Hematopoietic multipotent progenitor cell (in vitro differentiated cells): ENCODE measurements around the gene PPP4R1. TPM values are rescaled to one million over a fixed set of nuclear protein-coding genes. Genes with fewer than 3 reads are reported as not detected.

Source experiments
- DNase-seq, 3 donors: peaks; one replicate each; pipeline ENCODE4 v3.0.0-alpha.2; 2011 to 2015; ENCODE audit warnings: low read depth in 2 of 3, low spot score in 2 of 3
- total RNA-seq: library from RNA; depleted of rRNA; stranded (reverse); fragments of >200 nt; gene quantifications from one replicate; pipeline ENCODE4 v1.2.3, GENCODE V29; 2012

Gene PPP4R1
- total RNA-seq, 1 donor = 73.5 TPM

DNA sequence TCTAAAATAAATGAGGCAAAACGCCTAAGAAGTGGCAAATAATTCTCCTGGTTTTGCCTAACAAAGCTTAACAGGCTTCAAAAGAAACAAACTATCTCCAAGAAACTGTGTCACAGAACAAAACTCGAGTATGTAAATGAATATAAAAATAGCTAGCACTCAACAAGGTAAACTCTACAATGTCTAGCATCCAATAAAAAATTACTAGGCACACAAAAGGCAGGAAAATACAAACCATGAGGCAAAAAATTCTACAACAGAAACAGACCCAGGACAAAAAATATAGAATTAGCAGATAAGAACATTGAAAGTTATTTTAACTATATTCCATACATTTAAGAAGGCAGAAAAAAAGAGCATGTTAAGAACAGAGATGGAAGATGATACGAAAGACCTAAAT is 16.8 kb downstream of the PPP4R1 start:
- no peak for DNase-seq

DNA sequence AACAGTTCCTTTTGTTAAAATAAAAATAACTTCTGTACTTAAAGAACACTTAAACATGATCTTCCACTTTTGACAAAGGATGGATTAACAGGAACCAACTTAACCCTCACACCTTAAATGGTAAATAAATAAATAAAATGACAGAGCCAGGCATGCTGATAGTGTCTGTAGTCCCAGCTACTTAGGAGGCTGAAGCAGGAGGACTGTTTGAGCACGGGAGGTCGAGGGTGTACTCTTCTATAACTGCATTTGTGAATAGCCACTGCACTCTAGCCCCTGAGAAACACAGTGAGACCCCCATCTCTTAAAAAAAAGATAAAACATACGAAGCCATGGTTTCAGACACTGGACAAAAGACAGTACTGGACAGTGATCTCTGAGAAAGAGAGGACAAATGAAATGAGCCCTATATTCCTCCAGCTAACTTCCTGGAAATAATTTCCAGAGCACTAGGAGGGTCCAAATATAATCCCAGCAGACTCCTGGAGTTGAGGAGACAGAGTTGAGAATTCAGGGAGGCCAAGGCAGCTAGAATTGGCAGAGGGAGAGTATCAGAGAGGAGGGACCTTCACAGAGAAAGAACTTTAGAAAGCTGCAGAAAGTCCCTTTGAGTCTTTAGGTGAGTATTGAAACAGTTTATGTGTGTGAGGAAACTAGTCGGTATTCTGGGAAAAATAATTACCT is 17.4 kb downstream of the PPP4R1 start:
- no peak for DNase-seq

- DNase-seq = no peak
Measured at GRCh38 chr18:9596226-9596625, 18.1 kb downstream of the PPP4R1 start.

DNA sequence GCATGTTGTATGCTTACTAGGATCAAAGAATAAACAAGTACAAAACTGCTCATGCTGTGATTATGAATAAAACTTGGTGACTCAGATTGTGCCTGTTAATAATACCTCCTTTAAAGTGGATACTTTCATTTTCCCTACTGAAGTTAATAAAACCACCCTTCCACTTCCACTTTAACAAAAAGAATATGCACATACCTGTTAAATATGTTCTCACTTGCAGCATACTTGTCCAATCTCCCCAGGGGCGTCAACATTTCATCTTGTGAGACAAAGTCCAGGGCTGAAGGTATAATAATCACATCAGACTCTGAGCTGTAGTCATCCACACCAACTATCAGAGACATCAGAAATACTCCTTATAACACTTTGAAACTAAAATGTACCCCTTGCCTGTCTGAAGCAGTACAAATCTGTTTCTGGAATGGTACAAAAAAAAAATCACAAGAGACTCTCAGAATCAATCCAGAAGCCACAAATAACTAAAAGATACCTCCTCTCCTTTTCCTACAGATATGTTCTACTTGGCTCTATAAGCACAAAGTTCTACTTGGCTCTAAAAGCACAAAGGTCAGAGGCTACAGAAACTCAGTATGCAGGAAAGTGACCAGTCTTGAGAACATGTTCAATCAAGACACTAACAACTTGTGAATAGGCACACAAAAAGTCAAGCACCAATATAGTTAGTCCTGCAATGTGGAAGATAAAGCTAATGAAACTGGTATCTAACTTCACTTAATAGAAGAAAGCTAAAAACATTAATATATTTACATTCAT is 19.3 kb downstream of the PPP4R1 start:
- no peak for DNase-seq

- DNase-seq = no peak
Measured at GRCh38 chr18:9587924-9588323, 26.4 kb downstream of the PPP4R1 start.

DNA sequence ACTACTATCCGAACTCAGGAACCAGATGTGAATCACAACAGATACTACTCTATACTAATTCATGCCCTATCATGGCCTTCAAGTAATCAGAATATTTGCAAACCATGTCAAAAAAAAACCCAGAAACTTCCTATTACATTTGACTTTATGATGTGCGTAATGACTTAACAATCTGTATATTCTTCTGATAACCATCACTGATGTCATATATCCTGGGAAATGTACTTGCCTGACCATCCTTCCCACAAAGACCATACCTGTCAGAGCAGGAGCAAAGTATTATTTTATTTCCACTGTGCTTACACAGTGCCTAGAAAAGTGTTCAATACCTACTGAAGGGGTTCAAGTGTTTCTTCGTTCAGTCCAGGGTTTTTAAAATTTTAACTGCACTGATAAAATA is 27.5 kb downstream of the PPP4R1 start:
- no peak for DNase-seq

- no peak for DNase-seq
Measured at GRCh38 chr18:9581667-9582066, 32.7 kb downstream of the PPP4R1 start.

DNA sequence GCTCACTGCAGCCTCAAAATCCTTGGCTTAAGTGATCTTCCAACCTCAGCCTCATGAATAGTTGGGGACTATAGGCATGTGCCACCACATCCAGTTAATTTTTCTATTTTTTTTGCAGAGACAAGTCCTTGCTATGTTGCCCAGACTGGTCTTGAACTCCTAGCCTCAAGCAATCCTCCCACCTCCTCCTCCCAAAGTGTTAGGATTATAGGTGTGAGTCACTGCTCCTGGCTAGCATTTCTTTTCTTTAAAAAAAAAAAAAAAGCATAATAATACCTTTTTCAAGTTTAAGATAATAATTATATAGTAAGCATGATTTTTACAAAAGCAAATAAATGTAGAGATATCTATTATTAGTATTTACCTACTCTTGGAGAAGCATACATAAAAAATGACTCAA is 36.1 kb downstream of the PPP4R1 start:
- no peak for DNase-seq

DNA sequence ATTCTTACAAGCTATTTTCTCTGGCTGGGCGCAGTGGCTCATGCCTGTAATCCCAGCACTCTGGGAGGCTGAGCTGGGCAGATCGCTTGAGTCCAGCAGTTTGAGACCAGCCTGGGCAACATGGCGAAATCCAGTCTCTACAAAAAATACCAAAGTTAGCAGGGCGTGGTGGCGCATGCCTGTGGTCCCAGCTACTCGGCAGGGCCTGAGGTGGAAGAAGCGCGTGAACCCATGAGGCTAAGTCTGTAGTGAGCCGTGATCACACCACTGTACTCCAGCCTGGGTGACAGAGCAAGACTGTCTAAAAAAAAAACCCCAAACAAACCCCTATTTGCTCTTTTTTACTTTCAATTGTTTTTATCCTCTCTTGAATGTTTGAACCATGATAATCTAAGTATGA is 37.0 kb downstream of the PPP4R1 start:
- DNase-seq = no peak

DNA sequence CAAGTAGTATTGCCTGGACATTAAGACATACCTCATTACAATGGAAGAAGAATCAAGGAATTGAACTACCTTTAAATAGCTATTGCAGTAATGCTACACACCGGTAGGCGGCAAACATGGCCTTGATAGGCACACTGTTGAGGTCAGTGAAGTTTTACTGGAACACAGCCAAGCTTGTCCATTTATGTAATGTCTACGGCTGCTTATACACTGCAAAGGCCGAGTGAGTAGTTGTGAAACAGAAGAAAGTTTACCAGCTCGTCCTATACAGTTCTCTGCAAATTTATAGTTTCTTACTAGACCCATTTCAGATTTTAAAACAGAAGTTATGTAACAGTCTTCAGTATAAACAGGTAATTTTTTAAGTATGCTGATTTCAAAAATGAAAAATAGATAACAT is 38.8 kb downstream of the PPP4R1 start:
- peak in 2 of 3 donors; percentile 69 to 72 for DNase-seq

DNA sequence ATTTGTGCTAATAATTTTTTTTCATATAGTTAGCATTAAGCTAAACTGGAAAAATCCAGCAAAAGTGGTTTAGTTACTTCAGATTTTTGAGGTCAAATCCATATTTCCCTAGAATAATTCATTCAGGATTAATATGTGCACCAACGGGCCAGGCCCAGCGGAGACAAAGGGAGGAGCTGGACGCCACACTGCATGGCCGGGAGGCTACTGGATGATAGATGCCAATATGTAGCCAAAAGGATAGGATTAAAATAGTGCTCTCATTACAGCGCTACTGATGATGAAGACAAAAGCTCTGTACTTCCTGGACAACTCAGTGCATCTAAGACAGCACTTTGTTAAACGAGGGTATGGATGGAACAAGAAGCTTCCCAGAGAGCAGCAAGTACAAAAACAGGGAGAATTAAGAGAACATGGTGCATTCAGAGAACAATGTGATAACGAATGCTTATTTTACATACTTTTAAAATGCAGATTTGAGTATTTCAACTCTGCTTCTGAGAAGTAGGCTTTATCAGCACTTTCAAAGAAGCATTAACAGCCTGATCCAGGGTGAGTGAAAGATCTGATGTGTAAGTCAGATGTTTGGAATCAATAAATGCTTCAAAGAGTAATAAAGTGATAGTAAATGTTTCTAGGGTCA is 39.8 kb downstream of the PPP4R1 start:
- no peak for DNase-seq

DNA sequence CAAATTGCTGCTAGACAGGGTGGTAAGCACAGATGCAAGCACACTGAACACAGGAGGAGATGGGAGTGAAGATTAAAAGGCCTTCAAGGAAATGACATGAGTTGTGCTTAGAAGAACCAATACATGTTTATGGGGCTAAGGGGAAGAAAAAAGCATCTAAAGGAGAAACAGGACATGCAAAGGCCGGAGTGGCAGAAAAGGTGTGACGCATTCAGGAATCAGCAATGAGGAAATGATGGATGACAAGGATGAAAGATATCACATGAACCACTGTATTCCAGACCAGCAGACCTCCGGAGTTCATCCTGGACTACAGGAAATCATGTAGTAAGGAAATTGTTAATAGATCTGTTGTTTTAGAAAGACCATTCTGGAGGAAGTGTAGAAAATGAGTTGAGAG is 42.8 kb downstream of the PPP4R1 start:
- DNase-seq = no peak

DNA sequence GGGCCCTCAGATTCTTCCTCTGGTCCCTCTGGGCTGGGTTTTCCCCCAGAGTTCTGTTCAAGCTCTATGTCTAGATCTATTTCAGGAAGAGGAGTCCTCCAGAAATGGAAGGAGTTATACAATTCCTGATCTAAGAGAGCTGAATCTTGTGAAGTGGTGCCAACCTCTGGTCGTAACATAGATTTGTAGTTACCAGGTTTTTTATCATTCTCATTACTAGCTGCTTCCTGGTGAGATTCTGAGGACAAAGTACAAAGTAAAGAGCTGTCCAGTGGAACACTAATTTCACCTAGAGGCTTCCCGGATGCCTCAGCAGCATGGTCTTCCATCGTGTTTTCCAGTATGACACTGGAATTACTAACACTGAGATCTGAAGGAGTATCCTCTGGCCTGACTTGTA is 44.1 kb downstream of the PPP4R1 start:
- DNase-seq = no peak

- no peak for DNase-seq
Measured at GRCh38 chr18:9569178-9569577, 45.2 kb downstream of the PPP4R1 start.

DNA sequence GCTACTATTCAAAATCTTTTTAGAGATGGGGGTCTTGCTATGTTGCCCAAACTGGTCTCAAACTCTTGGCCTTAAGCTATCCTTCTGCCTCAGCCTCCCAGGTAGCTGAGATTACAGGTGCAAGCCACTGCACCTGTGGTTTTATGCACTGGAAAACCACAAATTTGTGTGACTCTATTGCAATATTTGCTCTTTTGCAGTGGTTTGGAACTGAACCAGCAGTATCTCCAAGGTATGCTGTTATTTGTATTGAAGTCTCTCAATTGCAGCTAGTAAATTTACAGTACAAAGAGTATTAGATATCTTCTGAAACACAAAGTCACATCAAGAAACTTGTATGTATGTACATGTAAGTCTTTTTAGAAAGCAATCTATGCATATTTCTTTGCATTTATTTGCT is 46.2 kb downstream of the PPP4R1 start:
- DNase-seq = no peak

DNA sequence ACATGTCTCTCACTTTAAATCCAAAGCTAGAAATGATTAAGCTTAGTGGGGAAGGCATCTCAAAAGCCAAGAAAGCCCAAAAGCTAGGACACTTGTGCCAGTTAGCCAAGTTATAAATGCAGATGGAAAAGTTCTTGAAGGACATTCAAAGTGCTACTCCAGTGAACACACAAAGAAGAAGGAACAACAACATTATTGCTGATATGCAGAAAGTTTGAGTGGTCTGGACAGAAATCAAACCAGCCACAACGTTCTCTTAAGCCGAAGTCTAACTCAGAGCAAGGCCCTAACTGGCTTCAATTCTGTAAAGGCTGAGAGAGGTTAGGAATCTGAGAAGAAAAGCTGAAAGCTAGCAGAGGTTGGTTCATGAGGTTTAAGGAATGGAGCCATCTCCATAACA is 49.0 kb downstream of the PPP4R1 start:
- no peak for DNase-seq

- no peak for DNase-seq
Measured at GRCh38 chr18:9563331-9563730, 51.0 kb downstream of the PPP4R1 start.

GRCh38 chr18:9562584-9562983 is 51.8 kb downstream of the PPP4R1 start:
- no peak for DNase-seq

- DNase-seq = no peak
Measured at GRCh38 chr18:9561759-9562158, 52.6 kb downstream of the PPP4R1 start.

GRCh38 chr18:9559253-9559652 is 55.1 kb downstream of the PPP4R1 start:
- DNase-seq = no peak

DNA sequence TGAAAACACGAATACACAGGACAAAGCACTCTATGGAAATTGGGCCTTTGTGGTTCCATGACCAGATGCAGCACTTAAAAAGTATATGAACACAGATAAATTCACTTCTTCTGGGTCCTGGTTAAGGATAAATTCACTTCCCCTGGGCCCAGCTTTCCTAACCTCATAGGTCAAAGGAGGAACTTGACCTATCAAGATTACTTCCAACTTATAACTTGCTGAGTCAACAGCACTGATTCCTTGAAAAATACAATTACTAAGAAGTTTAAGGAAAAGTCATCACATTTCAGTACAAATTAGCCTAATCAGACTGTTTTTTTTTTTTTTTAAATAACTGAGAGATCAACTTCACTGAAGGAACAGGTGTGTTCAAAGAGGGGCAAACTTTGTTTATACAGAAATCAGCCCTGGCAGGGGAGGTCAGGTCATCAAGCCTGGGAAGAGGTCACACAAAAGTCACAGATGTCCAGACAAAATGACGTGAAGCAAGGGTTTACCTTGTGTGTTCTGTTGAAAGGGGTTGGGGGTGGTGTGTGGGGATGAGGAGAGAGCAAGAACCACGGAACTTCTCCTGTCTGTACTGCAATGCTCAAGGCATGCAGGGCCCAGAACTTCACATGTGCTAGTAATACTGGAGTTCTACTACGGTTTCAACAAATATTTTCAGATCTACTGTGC is 55.8 kb downstream of the PPP4R1 start:
- DNase-seq = no peak
